Neural crest cell (in vitro differentiated cells): ENCODE data around the gene IFNA16. TPM values are rescaled to one million over a fixed set of nuclear protein-coding genes. Genes with fewer than 3 reads are reported as not detected.
"Not testable (repeated sequence)": the region's sequence is repeated elsewhere in the genome, so short reads cannot be mapped to it uniquely, and the experiment has no call there.

ENCODE experiments used
- DNase-seq: peaks from one replicate; pipeline ENCODE4 v3.0.0; 2021; ENCODE audit warnings: low read depth, mixed read lengths, low spot score
- H3K27ac Mint-ChIP-seq: one replicate; pipeline ENCODE4 v1.8.0; 2021; ENCODE audit warnings: mild to moderate bottlenecking, mixed read lengths; ENCODE audit not compliant: unreplicated experiment
- H3K27me3 Mint-ChIP-seq: 2 replicates; pipeline ENCODE4 v1.8.0; 2021; ENCODE audit warnings: low read depth, mild to moderate bottlenecking, mixed read lengths
- H3K36me3 Mint-ChIP-seq: 2 replicates; pipeline ENCODE4 v1.8.0; 2021; ENCODE audit warnings: low read depth, mild to moderate bottlenecking, mixed read lengths
- H3K4me1 Mint-ChIP-seq: 2 replicates; pipeline ENCODE4 v1.8.0; 2021; ENCODE audit warnings: mixed read lengths
- H3K4me3 Mint-ChIP-seq: one replicate; pipeline ENCODE4 v1.8.0; 2021; ENCODE audit warnings: mild to moderate bottlenecking, mixed read lengths
- H3K9me3 Mint-ChIP-seq: 2 replicates; pipeline ENCODE4 v1.8.0; 2021; ENCODE audit warnings: mixed read lengths
- CTCF ChIP-seq: fragments of 200-600 bp; sonication (generic); conservative IDR thresholded peaks from 2 replicates; pipeline ENCODE4 v1.5.0; 2021; ENCODE audit warnings: antibody characterized with exemption, mild to moderate bottlenecking
- total RNA-seq: library from RNA; stranded (reverse); gene quantifications from 2 replicates; pipeline ENCODE4 v1.2.1, GENCODE V29; 2021

The IFNA16 gene
- total RNA-seq, 1 donor from 2014 or later = not detected

DNA sequence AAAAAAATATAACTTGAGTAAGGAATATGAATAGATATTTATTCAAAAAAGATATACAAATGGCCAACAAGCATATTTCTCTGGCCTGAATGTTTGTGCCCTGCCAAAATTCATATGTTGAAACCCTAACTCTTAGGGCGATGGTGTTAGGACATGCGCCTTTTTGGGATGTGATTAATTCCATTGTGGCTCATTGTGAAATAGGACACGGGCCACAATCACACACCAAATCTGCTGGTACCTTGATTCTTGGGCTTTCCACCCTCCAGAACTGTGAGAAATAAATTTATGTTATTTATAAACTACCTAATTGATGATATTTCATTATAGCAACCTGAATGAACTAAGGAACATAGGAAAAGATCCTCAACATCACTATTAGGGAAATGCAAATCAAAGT is 45.0 kb downstream of the IFNA16 start:
- no peaks in the 10 kb centered on the region for H3K4me1 Mint-ChIP-seq
- no peak overlapping the region for H3K27ac Mint-ChIP-seq
- no peaks in the 10 kb centered on the region for H3K36me3 Mint-ChIP-seq
- no peak for TF ChIP-seq CTCF
- no peak for DNase-seq
- H3K9me3 Mint-ChIP-seq = no peaks in the 10 kb centered on the region
- no peak overlapping the region for H3K4me3 Mint-ChIP-seq
- no peaks in the 10 kb centered on the region for H3K27me3 Mint-ChIP-seq

DNA sequence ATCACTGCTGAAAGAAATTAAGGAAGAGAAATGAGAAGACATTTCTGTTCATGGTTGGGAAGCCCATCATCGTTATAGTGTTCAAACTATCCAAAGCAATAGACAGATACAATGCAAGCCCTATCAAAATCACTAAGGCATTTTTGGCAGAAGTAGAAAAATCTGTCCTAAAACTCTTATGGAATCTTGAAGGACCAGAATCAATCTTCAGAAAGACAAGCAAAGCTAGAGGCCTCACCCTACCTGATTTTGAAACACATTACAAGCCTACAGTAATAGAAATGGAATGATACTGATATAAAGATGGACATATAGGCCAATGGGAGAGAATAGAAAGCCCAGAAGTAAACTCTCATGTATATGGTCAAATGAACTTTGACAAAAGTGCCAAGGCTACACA is 45.8 kb downstream of the IFNA16 start:
- no peak for DNase-seq
- no peaks in the 10 kb centered on the region for H3K4me1 Mint-ChIP-seq
- no peaks in the 10 kb centered on the region for H3K36me3 Mint-ChIP-seq
- no peak for TF ChIP-seq CTCF
- no peak overlapping the region for H3K4me3 Mint-ChIP-seq
- no peaks in the 10 kb centered on the region for H3K27me3 Mint-ChIP-seq
- no peak overlapping the region for H3K27ac Mint-ChIP-seq
- H3K9me3 Mint-ChIP-seq = no peaks in the 10 kb centered on the region

- H3K4me1 Mint-ChIP-seq, H3K4me3 Mint-ChIP-seq, H3K27me3 Mint-ChIP-seq, H3K27ac Mint-ChIP-seq, H3K9me3 Mint-ChIP-seq, DNase-seq, H3K36me3 Mint-ChIP-seq: not testable (repeated sequence)
Observed at GRCh38 chr9:21166560-21166959, 50.6 kb downstream of the IFNA16 start, which contains the start of gene IFNA21. Gene IFNA21 (minus strand): TSS chr9:21166660. CDS start chr9:21166612, 48 bp downstream.

Other genes starting within 250 kb of the IFNA16 start
- 0.72 and 0.75 TPM in 2 replicates for gene HACD4, start 185.7 kb downstream of the IFNA16 start, total RNA-seq
- gene IFNB1, start 139.4 kb downstream of the IFNA16 start, total RNA-seq = not detected in 2 replicates
- not detected in 2 replicates for gene IFNW1, start 75.5 kb downstream of the IFNA16 start, total RNA-seq
- gene IFNA21, start 50.7 kb downstream of the IFNA16 start, total RNA-seq = not detected in 2 replicates
- gene IFNA4, start 29.7 kb downstream of the IFNA16 start, total RNA-seq = not detected in 2 replicates
- gene IFNA7, start 15.1 kb downstream of the IFNA16 start, total RNA-seq = not detected in 2 replicates
- not detected in 2 replicates for gene IFNA10, start 10.2 kb downstream of the IFNA16 start, total RNA-seq
- gene IFNA17, start 10.9 kb upstream of the IFNA16 start, total RNA-seq = not detected in 2 replicates
- not detected in 2 replicates for gene IFNA14, start 22.7 kb upstream of the IFNA16 start, total RNA-seq
- not detected in 2 replicates for gene IFNA5, start 88.0 kb upstream of the IFNA16 start, total RNA-seq
- 31.0 and 31.7 TPM in 2 replicates for gene KLHL9, start 118.1 kb upstream of the IFNA16 start, total RNA-seq
- not detected in 2 replicates for gene IFNA6, start 133.6 kb upstream of the IFNA16 start, total RNA-seq
- not detected in 2 replicates for gene IFNA13, start 150.7 kb upstream of the IFNA16 start, total RNA-seq
- not detected in 2 replicates for gene IFNA2, start 168.1 kb upstream of the IFNA16 start, total RNA-seq
- gene IFNA8, start 191.8 kb upstream of the IFNA16 start, total RNA-seq = not detected in 2 replicates
- gene IFNA1, start 223.1 kb upstream of the IFNA16 start, total RNA-seq = not detected in 2 replicates